HepG2 (cell line): Measurements from ENCODE around the gene ONECUT2. TPM values are rescaled to one million over a fixed set of nuclear protein-coding genes. Genes with fewer than 3 reads are reported as not detected.
A peak's percentile ranks its signal among the peaks of the same experiment; 100 is the strongest.

ENCODE experiments used
- ATAC-seq: fragments of 200-7000 bp; cut with Tn5 transposase; 3 replicates; pipeline ENCODE4 v1.9.1; 2020; ENCODE audit warnings: mild to moderate bottlenecking, moderate library complexity
- BruUV-seq: library from RNA; stranded (reverse); fragments of 400-500 nt; replicated peaks from 2 replicates; lab custom pipeline; 2021; lab: Mats Ljungman, UMichigan
- CTCF ChIA-PET: fragments of 300-600 bp; formaldehyde crosslinking; extraction: SDS; loops from one replicate; lab custom pipeline; 2021; ENCODE audit warnings: low total read pairs, inconsistent platforms, low intra/inter-chr PET ratio; lab: Yijun Ruan, JAX
- POLR2A ChIA-PET: fragments of 350-600 bp; sonication (Branson Sonifier 250); formaldehyde crosslinking; loops from one replicate; lab custom pipeline; 2020; ENCODE audit warnings: antibody characterized with exemption, inconsistent platforms; lab: Yijun Ruan, JAX
- DNase-seq: peaks from one replicate; pipeline ENCODE4 v3.0.0-alpha.2; 2015; ENCODE audit warnings: low spot score
- FAIRE-seq: peaks from 3 replicates; lab custom pipeline; 2011; peaks lifted over from hg19 to GRCh38; lab: Jason Lieb, UNC
- H2AFZ ChIP-seq: one replicate; pipeline ENCODE4 v1.6.1; 2011; ENCODE audit warnings: low read length, inconsistent platforms
- H3K27ac ChIP-seq: fragments of 300-600 bp; 3 replicates; pipeline ENCODE4 v1.8.0; 2011; ENCODE audit warnings: mixed run types, mild to moderate bottlenecking, mixed read lengths, low read length, inconsistent platforms; ENCODE audit not compliant: insufficient read depth; ENCODE audit errors: extremely low read length
- H3K27me3 ChIP-seq, 2 experiments: fragments of 200-600 bp in 1 of 2; 2 replicates in 1 of 2; 3 replicates in 1 of 2; pipeline versions ENCODE4 v1.6.0 to v1.8.0; 2011; ENCODE audit warnings: low read length in 2 of 2, mild to moderate bottlenecking in 2 of 2, moderate library complexity in 2 of 2, inconsistent platforms in 1 of 2; ENCODE audit not compliant: insufficient read depth in 2 of 2, control insufficient read depth in 1 of 2
- H3K36me3 ChIP-seq, 2 experiments: fragments of 200-600 bp in 1 of 2; replicated peaks in 1 of 2; 2 replicates in 1 of 2; 3 replicates in 1 of 2; pipeline versions ENCODE4 v1.5.1 to v1.8.0; 2011; ENCODE audit warnings: low read length in 2 of 2, inconsistent platforms in 1 of 2; ENCODE audit not compliant: insufficient read depth in 2 of 2, control insufficient read depth in 1 of 2
- H3K4me1 ChIP-seq: 2 replicates; pipeline ENCODE4 v1.5.1; 2012; ENCODE audit warnings: low read length, inconsistent platforms; ENCODE audit not compliant: insufficient read depth
- H3K4me2 ChIP-seq: 2 replicates; pipeline ENCODE4 v1.6.0; 2011; ENCODE audit warnings: low read depth, low read length, inconsistent platforms
- H3K4me3 ChIP-seq, 3 experiments: fragments of 200-600 bp in 1 of 3; sonication (generic), shearing (Covaris generic) in 1 of 3; replicated peaks in 1 of 3; 2 replicates each; pipeline ENCODE4 v1.5.1; 2011 to 2016; ENCODE audit warnings: low read length in 3 of 3, inconsistent platforms in 2 of 3, low read depth in 2 of 3, mild to moderate bottlenecking in 2 of 3, control low read depth in 1 of 3, mixed read lengths in 1 of 3; ENCODE audit not compliant: insufficient read depth in 1 of 3
- H3K79me2 ChIP-seq: one replicate; pipeline ENCODE4 v1.6.1; 2011; ENCODE audit warnings: low read length, inconsistent platforms; ENCODE audit not compliant: insufficient read depth
- H3K9ac ChIP-seq: 2 replicates; pipeline ENCODE4 v1.6.0; 2011; ENCODE audit warnings: mild to moderate bottlenecking, low read depth, low read length, inconsistent platforms; ENCODE audit not compliant: insufficient read depth
- H3K9me3 ChIP-seq: 2 replicates; pipeline ENCODE4 v1.5.1; 2012; ENCODE audit warnings: mild to moderate bottlenecking, low read length
- H4K20me1 ChIP-seq: 2 replicates; pipeline ENCODE4 v1.6.0; 2011; ENCODE audit warnings: inconsistent platforms, mild to moderate bottlenecking, low read length, moderate library complexity; ENCODE audit not compliant: insufficient read depth
- CEBPB ChIP-seq: IDR thresholded peaks from 2 replicates; pipeline ENCODE4 v1.6.1; 2011; ENCODE audit warnings: low read depth, low read length, improper control_type of control experiment, borderline replicate concordance
- ELF1 ChIP-seq: sonication (generic); formaldehyde crosslinking; IDR thresholded peaks from 2 replicates; pipeline ENCODE4 v1.4.0; 2020; ENCODE audit warnings: missing genetic modification reagents
- ETV6 ChIP-seq: sonication (generic); formaldehyde crosslinking; conservative IDR thresholded peaks from 2 replicates; pipeline ENCODE4 v1.4.0; 2020; ENCODE audit warnings: missing genetic modification reagents
- HES4 ChIP-seq: sonication (generic); formaldehyde crosslinking; IDR thresholded peaks from 2 replicates; pipeline ENCODE4 v1.9.0; 2021; ENCODE audit warnings: mild to moderate bottlenecking, missing genetic modification reagents, borderline replicate concordance
- HMGA1 ChIP-seq: sonication (generic); formaldehyde crosslinking; conservative IDR thresholded peaks from 2 replicates; pipeline ENCODE4 v1.4.0; 2020; ENCODE audit warnings: missing genetic modification reagents
- HOXA3 ChIP-seq: sonication (generic); formaldehyde crosslinking; IDR thresholded peaks from 2 replicates; pipeline ENCODE4 v1.5.0; 2020; ENCODE audit warnings: missing genetic modification reagents
- MIER2 ChIP-seq: IDR thresholded peaks from 2 replicates; pipeline ENCODE4 v1.6.1; 2016; ENCODE audit warnings: missing biosample characterization, missing genetic modification reagents
- TBP ChIP-seq: sonication (generic); formaldehyde crosslinking; IDR thresholded peaks from 2 replicates; pipeline ENCODE4 v1.5.0; 2020; ENCODE audit warnings: missing genetic modification reagents
- ZNF782 ChIP-seq: sonication (generic); formaldehyde crosslinking; IDR thresholded peaks from 2 replicates; pipeline ENCODE4 v1.4.0; 2020; ENCODE audit warnings: missing genetic modification reagents, mild to moderate bottlenecking, borderline replicate concordance
- in situ Hi-C: cut with HindIII; loops from 2 replicates; pipeline ENCODE4 v1.10.0; 2017; ENCODE audit warnings: low pct_unique_long_range_greater_than_20kb; ENCODE audit not compliant: extremely low pct_ligation_motif_present
- intact Hi-C: fragments of 100-400 bp; cut with micrococcal nuclease; formaldehyde crosslinking; loops from one replicate; pipeline ENCODE4 v1.10.0; 2022; ENCODE audit not compliant: unreplicated experiment
- polyA plus RNA-seq, 8 experiments: library from polyadenylated mRNA; depleted of rRNA in 3 of 8; stranded (reverse) in 7 of 8; unstranded in 1 of 8; fragments of >200 nt; fragmentation: Illumina TruSeq in 4 of 8; extraction: Trizol in 4 of 8; gene quantifications; 2 replicates each; pipeline versions ENCODE4 v1.2.1 to v1.2.3, GENCODE V29; 2011 to 2016; ENCODE audit warnings: low read depth in 4 of 8, missing spikeins in 1 of 8, mixed read lengths in 1 of 8; ENCODE audit not compliant: insufficient read depth in 1 of 8
- total RNA-seq, 5 experiments: library from RNA; depleted of rRNA; stranded (reverse); fragments of >200 nt; fragmentation: Illumina TruSeq; extraction: Trizol; gene quantifications; 2 replicates each; pipeline ENCODE4 v1.2.3, GENCODE V29; 2016; ENCODE audit warnings: low read depth in 1 of 5
- TF ChIP-seq, protein P1 (sequence below): sonication (generic); formaldehyde crosslinking; IDR thresholded peaks from 2 replicates; pipeline ENCODE4 v1.4.0; 2020; ENCODE audit warnings: missing genetic modification reagents, borderline replicate concordance
- TF ChIP-seq, protein P2 (sequence below): sonication (generic); formaldehyde crosslinking; IDR thresholded peaks from 2 replicates; pipeline ENCODE4 v1.8.1; 2023; ENCODE audit warnings: mild to moderate bottlenecking, moderate library complexity, missing genetic modification reagents

The ONECUT2 gene
- total and polyA plus RNA-seq, 2 of the 13 experiments (the other 11 are each of a cell fraction or from before 2014, with no cell fraction given), result 3.0 to 3.2 TPM

DNA sequence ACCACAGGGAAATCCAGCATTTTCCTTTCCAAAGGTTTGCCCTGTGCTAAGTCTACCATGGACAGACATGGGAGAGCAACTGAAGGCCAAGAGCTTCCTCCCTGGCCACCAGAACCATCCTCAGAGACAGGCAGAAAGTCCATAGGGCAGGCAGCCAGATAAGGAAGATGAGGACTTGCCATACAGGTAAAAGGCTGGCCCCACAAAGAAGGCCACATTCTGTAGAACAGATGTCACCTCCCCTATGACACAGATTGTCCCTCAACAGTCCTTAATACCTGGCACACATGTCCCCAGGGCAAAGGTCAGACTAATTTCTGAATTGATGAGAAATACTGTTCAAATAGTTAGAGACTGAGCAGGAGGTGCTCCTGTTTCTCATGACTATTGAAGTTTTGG lies 99.3 kb downstream of the ONECUT2 start:
- Histone ChIP-seq H3K4me2 (peak overlapping the region; percentile 87; the same call in 1 of the 2 replicates), H3K79me2 (no peaks in the 10 kb centered on the region)
- CTCF ChIA-PET, result no interaction called here
- no peak for ATAC-seq
- TF ChIP-seq HES4 (CRISPR knock-in tag), result no peak
- no peak for TF ChIP-seq ELF1 (CRISPR knock-in tag)
- TF ChIP-seq, protein P1, sequence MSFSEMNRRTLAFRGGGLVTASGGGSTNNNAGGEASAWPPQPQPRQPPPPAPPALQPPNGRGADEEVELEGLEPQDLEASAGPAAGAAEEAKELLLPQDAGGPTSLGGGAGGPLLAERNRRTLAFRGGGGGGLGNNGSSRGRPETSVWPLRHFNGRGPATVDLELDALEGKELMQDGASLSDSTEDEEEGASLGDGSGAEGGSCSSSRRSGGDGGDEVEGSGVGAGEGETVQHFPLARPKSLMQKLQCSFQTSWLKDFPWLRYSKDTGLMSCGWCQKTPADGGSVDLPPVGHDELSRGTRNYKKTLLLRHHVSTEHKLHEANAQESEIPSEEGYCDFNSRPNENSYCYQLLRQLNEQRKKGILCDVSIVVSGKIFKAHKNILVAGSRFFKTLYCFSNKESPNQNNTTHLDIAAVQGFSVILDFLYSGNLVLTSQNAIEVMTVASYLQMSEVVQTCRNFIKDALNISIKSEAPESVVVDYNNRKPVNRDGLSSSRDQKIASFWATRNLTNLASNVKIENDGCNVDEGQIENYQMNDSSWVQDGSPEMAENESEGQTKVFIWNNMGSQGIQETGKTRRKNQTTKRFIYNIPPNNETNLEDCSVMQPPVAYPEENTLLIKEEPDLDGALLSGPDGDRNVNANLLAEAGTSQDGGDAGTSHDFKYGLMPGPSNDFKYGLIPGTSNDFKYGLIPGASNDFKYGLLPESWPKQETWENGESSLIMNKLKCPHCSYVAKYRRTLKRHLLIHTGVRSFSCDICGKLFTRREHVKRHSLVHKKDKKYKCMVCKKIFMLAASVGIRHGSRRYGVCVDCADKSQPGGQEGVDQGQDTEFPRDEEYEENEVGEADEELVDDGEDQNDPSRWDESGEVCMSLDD, result no peak
- no peak for TF ChIP-seq CEBPB
- TF ChIP-seq, protein P2, sequence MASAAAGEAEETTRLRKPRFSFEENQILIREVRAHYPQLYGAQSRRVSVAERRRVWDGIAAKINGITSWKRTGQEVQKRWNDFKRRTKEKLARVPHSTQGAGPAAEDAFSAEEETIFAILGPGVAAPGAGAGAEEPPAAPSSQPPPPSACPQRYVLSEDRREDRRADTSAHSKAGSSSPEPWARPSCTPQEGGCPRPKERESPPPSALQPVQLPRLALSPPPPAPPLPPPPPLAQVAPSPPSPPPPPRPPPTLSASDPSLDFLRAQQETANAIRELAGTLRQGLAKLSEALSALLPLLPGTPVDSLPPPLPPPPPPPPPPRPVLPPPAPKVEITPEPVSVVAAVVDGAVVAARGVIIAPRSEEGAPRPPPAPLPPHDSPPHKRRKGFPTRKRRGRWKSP, result no peak
- TF ChIP-seq ZNF782, result no peak
- no peak for TF ChIP-seq HMGA1 (CRISPR knock-in tag)
- TF ChIP-seq MIER2 (CRISPR knock-in tag), result no peak
- no peak for TF ChIP-seq HOXA3 (CRISPR knock-in tag)
- TF ChIP-seq TBP, result no peak
- TF ChIP-seq ETV6 (CRISPR knock-in tag), result no peak
- TF ChIP-seq, all 625 proteins: peak for 0
- FAIRE-seq (no peak), DNase-seq (no peak)
- H3K27me3 ChIP-seq, result no peaks in the 10 kb centered on the region; a peak in 1 of 5 replicates
- POLR2A ChIA-PET, result no interaction called here
- intact Hi-C loops, result no loop called here
- H3K4me3 ChIP-seq, result no peak overlapping the region
- H2AFZ ChIP-seq, result no peak overlapping the region
- H3K9me3 ChIP-seq, result no peaks in the 10 kb centered on the region
- in situ Hi-C loops, result no loop called here
- no peaks in the 10 kb centered on the region for H3K36me3 ChIP-seq
- no peaks in the 10 kb centered on the region for H4K20me1 ChIP-seq
- no peak overlapping the region for H3K9ac ChIP-seq
- no peak overlapping the region for H3K27ac ChIP-seq
- BruUV-seq, result no TSS peak
- peaks cover 36% of the 10 kb centered on the region for H3K4me1 ChIP-seq
